ENCODE results near the gene GAB2.
"Not testable (repeated sequence)": the region's sequence is repeated elsewhere in the genome, so short reads cannot be mapped to it uniquely, and the experiment has no call there.

Gene GAB2

DNA sequence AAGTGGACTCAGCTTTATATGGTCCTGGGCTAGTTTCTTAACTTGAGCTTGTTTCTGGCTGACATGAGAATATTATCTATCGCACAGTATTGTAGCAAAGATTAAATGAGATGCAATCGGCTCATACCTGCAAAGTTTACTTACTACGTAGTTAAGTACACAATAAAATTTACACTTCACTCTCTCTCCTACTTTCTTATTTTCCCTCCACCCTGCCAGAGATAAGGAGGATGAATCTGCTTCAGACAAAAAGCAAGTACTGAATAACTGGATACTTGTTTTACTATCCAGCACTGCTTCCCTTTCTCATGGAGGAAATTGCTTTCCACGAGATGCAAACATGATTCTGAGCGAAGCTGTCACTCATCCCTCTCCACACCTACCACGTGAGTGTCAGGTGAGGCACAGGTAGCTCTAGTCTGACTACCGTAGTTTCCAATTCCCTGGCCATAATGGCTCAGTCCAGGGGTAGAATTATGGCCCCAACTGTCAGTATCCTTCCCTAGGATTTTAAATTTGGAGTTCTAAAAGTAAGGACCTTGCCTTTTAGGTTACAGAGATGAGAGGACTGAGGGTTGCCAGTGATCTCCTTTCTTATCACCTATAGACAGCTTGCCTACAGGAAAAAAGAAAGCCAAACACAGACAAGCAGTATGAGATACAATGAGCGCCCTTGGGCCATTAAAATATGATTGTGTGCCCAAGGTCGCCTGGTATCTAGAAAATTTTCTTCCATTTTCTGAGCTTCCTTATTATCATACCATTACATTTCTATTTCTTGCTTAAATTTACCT, 39.8 kb downstream of the GAB2 start:
- no peak for DNase-seq
- in situ Hi-C loops (cut with HindIII; ENCODE audit: low pct_ligation_motif_present, low pct_unique_long_range_greater_than_20kb, low sequenced_read_pairs), result no loop called here

DNA sequence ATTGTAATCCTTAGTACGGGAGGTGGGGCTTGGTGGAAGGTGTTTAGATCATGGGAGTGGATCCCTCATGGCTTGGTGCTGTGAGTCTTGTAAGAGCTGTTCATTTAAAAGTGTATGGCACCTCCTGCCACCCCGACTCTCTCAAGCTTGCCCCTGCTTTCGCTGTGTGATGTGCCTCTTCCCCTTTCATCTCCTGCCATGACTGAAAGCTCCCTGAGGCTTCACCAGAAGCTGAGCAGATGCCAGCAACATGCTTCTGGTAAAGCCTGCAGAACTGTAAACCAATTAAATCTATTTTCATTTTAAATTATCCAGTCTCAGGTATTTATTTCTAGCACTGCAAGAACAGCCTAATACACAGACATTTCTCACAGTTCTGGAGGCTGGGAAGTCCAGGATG, 40.8 kb downstream of the GAB2 start:
- in situ Hi-C loops (cut with HindIII; ENCODE audit: low pct_ligation_motif_present, low pct_unique_long_range_greater_than_20kb, low sequenced_read_pairs), result no loop called here
- no peak for DNase-seq

DNA sequence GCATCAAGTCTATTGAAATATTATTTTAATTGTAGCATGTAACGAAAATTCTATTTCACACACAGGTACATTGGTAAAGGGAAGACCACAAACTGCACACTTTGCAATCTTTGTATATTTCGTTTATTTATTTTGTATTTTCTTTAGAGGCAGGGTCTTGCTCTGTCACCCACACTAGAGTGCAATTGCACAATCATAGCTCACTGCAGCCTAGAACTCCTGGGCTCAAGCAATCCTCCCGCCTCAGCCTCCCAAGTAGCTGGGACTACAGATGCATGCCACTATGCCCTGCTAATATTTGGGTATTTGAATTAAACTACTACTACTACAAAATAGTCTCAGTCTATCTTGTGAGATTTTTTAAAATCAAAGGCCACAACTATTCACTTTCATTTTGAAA, 42.7 kb downstream of the GAB2 start:
- DNase-seq, result no peak
- in situ Hi-C loops (cut with HindIII; ENCODE audit: low pct_ligation_motif_present, low pct_unique_long_range_greater_than_20kb, low sequenced_read_pairs), result no loop called here

DNA sequence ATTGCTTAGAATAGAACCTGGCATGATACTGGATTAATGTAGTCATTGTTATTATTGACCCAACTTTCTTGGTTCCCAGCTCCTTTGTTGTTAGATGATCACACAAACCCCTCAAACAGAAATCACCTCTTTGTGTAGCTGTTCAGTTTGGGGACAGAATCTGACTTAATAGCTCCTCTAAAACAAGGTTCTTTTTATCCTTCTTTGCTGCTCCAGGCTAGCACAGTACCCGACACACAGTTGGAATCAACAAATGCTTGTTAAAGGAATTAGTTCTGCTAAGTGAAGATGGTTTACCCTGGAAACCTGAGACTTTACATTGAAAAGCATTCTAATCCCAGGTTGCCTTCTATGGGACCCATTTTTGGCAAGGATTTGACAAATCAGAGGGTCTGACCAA, 43.9 kb downstream of the GAB2 start:
- in situ Hi-C loops (cut with HindIII; ENCODE audit: low pct_ligation_motif_present, low pct_unique_long_range_greater_than_20kb, low sequenced_read_pairs), result no loop called here
- DNase-seq, result no peak

DNA sequence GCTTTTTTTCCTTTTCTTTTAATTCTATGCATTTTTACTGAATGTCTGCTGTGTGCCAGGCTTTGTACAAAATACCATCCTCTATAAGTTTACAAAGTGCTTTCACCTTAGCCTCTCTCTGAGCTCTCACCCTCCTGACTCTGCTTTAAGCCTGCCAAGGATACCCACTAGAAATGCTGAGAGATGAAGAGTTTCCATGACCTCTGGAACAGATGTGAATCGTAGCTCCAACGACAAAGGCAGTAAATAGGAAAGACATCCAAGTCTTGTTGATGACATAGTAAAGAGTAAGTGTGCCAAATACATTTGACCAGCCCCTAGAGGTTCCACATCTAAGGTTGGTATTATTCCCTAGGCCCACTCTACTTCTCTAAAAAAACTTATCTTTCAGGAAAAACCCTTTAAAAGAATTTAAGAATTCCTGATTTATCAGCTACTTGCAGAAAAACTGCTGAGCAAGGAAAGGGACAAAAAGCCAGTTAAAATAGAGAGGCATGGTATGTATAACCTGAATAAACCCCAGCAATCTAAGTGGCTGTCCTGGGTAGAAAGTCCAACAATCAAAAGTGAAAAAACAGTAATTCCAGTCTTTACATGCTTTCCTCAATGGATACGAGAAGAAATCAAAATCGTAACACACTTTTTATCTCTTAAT, 45.4 kb downstream of the GAB2 start:
- DNase-seq, result no peak
- in situ Hi-C loops (cut with HindIII; ENCODE audit: low pct_ligation_motif_present, low pct_unique_long_range_greater_than_20kb, low sequenced_read_pairs), result no loop called here

DNA sequence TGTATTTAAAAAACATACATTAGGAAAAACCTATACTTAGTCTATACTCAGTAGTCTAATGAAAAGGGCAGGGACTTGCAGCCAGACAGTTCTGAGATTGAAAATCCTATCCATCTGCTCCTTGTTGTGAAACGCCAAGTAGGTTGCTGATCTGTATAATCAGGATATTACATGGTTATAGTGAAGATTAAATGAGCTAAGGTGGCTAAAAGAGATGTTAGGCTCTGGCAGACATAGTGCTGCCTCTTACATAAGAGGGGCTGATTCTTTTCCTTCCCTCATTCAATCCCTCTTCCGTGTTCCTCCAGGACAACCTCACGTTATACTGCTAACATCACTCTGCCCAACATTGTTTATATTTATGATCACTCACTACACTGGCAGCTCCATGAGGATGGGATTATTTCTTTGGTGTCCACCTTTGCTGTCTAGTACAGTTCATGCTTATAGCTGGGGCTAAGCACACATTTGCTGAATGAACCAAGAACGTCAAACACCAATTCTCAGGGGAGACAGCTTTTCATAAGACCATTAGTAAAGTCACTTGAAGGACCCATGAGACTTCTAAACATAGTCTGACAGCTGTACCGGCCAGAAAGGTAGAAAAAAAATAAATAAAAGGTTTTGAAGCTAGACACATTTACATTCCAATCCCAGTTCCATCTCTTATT, 46.3 kb downstream of the GAB2 start:
- in situ Hi-C loops (cut with HindIII; ENCODE audit: low pct_ligation_motif_present, low pct_unique_long_range_greater_than_20kb, low sequenced_read_pairs), result no loop called here
- no peak for DNase-seq

DNA sequence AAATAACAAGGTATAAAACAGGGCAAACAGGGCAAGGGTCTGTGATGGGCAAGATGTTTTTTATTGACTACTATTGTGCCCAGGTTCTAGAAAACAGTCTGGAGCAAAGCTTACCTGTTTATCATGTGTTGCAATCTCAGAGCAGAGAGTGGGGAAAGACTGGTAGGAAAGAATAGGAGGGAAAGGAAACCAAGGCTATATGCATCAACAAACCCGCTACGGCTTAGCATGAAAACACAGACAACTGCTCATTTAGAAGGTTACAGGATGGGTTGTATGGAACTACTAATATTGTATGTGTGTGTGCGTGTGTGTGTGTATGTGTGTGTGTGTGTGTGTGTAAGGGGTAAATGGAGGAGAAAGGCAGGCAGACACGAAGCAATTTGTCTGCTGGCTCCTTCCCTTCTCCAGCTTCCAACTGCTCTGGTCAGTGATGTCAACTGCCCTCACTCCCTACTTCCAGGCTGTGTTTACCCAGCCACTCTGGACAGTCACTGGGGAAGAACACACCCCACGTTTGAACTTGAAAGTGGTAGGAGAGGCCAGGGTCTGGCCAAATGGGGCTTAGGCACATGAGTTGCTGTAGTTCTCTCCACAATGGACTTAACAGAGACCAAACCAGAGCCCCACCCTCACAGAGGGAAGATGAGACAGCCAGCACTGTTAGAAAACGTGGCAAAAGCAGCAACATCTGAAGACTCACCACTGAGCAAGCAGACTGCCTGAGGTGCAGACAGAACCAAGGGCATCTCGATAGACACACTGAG, 47.0 kb downstream of the GAB2 start:
- DNase-seq, result no peak
- in situ Hi-C loops (cut with HindIII; ENCODE audit: low pct_ligation_motif_present, low pct_unique_long_range_greater_than_20kb, low sequenced_read_pairs), result no loop called here

DNA sequence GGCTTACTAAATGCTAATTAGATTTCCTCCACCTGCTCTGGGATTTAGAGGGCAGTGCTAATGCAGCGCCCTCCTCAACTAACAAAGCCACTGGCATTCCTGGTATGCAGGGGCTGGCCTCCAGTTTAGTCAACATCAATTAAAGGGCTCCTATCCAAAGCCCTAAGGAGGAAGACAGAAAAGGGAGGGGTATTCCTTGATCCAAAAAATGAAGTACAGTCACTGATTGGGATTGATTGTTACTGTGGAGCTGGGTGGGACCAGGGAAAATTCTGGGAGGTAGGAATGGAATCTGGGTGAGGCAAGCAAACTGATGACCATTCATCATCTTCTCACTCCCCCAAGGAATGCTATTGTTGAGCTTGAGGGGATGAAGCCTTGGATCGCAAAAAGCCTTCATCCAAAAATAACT, 52.2 kb downstream of the GAB2 start:
- in situ Hi-C loops (cut with HindIII; ENCODE audit: low pct_ligation_motif_present, low pct_unique_long_range_greater_than_20kb, low sequenced_read_pairs), result no loop called here
- DNase-seq, result peak; percentile 63

DNA sequence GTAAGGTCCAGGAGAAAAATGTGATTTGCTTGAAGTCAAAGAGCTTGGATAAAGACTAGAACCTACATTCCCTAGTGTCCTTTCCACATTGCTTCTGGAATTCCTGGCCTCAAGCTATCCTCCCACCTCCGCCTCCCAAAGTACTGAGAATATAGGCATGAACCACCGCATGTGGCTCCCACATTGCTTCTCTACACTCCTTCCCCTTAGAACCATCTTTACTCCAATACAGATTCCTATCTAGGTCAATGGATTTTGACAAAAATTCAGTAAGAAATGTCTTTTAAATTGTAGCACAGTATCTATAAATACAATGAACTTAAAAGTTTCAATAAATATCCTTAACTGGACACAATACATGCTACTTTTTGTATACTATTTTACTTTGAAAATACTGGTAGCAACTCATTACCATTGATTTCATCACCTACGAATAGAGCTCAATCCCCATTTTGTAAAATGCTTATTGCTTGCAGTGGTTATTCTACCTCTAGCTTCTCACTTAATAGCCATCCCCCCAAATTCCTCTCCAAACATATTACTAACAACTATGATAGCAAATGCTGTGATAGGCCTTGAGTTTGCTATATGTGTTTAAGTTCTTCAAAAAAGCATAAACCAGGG, 53.4 kb downstream of the GAB2 start:
- in situ Hi-C loops (cut with HindIII; ENCODE audit: low pct_ligation_motif_present, low pct_unique_long_range_greater_than_20kb, low sequenced_read_pairs), result no loop called here
- no peak for DNase-seq

DNA sequence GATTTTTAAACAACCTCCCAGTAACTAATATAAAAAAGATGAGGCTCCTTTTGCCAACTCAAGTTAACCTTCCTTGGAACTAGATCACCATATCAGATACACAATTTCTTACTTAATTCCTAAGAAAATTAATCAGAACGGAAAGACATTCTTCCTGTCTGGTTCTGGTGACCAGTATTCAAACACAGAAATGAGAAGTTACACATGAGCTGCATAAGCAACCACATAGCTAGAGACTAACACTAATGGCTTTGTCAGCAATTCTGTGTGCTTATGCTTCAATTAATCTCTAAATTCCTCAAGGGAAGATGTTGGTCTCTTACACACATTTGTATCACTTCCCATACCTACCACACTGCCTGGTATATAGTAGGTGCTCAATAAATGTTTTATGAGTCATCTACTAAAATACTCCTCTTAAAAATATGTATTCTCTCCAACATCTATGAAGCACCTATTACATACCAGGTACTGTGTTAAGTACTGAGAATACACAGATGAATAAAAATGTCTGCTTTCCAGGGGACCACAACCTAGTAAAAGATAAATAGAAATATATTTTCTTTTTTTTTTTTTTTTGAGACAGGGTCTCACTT, 54.5 kb downstream of the GAB2 start:
- no peak for DNase-seq
- in situ Hi-C loops (cut with HindIII; ENCODE audit: low pct_ligation_motif_present, low pct_unique_long_range_greater_than_20kb, low sequenced_read_pairs), result no loop called here

DNA sequence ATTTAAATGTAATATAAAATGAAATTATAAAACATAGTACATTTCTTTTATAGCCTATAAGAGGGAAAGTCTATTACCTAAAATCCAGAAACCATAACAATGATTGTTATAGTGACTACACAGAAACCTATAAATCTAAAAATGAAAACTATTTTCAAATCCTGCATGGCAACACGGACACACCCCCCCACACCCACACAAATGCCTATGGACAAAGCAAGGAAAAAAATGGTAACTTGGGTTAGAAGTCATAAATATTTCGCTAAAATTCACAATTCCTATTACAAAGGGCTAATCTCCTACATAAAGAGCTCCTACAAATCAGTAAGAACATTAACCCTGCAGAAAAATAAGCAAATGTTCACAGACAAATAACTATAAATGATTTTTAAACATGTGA, 56.4 kb downstream of the GAB2 start:
- in situ Hi-C loops (cut with HindIII; ENCODE audit: low pct_ligation_motif_present, low pct_unique_long_range_greater_than_20kb, low sequenced_read_pairs), result no loop called here
- no peak for DNase-seq

DNA sequence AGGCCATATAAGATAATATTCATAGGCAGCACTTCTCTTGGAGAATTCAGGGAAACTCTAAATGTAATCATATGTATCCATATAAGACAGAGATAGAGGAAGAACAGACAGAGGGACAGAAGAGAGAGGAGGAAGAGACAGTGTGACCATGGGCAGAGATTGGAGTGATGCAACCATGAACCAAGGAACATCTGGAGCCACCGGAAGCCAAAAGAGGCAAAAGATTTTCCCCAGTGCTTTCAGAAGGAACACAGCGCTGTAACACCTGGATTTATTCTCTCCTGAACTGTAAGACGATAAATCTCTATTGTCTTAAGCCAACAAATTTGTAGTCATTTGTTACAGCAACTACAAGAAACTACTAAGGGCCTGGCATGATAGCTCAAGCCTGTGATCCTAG, 57.7 kb downstream of the GAB2 start:
- DNase-seq, result no peak
- in situ Hi-C loops (cut with HindIII; ENCODE audit: low pct_ligation_motif_present, low pct_unique_long_range_greater_than_20kb, low sequenced_read_pairs), result no loop called here

DNA sequence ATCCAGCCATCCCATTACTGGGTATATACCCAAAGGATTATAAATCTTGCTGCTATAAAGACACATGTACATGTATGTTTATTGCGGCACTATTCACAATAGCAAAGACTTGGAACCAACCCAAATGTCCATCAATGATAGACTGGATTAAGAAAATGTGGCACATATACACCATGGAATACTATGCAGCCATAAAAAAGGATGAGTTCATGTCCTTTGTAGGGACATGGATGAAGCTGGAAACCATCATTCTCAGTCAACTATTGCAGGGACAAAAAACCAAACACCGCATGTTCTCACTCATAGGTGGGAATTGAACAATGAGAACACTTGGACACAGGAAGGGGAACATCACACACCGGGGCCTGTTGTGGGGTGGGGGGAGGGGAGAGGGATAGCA, 59.7 kb downstream of the GAB2 start:
- in situ Hi-C loops (cut with HindIII; ENCODE audit: low pct_ligation_motif_present, low pct_unique_long_range_greater_than_20kb, low sequenced_read_pairs); DNase-seq: not testable (repeated sequence)

DNA sequence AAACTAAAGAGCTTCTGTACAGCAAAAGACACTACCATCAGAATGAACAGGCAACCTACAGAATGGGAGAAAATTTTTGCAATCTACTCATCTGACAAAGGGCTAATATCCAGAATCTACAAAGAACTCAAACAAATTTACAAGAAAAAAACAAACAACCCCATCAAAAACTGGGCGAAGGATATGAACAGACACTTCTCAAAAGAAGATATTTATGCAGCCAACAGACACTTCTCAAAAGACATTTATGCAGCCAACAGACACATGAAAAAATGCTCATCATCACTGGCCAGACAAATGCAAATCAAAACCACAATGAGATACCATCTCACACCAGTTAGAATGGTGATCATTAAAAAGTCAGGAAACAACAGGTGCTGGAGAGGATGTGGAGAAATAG, 60.2 kb downstream of the GAB2 start:
- in situ Hi-C loops (cut with HindIII; ENCODE audit: low pct_ligation_motif_present, low pct_unique_long_range_greater_than_20kb, low sequenced_read_pairs); DNase-seq: not testable (repeated sequence)

DNA sequence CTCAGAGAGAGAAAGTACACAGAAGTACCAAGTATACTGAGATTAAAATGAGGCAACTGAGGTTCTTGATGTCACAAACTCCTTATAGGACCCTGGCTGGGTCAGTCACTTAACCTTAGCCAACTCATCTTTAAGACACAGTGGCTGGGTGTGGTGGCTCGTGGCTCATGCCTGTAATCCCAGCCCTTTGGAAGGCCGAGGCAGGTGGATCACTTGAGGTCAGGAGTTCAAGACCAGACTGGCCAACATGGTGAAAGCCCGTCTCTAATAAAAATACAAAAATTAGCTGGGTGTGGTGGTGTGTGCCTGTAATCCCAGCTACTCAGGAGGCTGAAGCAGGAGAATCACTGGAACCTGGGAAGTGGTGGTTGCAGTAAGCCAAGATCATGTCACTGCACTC, 61.9 kb downstream of the GAB2 start:
- DNase-seq; in situ Hi-C loops (cut with HindIII; ENCODE audit: low pct_ligation_motif_present, low pct_unique_long_range_greater_than_20kb, low sequenced_read_pairs): not testable (repeated sequence)

DNA sequence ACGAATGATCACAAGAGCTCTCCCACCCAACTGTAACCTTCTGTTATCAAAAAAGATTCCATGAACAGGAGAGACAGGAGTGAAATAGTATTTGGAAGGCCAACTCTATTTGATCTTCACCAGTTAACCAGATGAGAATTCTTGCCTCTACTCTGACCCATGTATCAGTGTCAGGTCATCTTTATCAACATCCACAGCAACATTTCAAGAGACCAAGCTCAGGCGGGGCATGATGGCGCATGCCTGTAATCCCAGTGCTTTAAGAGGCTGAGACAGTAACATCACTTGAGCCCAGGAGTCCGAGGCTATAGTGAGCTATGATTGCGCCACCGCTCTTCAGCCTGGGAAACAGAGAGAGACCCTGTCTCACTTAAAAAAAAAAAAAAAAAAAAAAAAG, 62.3 kb downstream of the GAB2 start:
- no peak for DNase-seq

DNA sequence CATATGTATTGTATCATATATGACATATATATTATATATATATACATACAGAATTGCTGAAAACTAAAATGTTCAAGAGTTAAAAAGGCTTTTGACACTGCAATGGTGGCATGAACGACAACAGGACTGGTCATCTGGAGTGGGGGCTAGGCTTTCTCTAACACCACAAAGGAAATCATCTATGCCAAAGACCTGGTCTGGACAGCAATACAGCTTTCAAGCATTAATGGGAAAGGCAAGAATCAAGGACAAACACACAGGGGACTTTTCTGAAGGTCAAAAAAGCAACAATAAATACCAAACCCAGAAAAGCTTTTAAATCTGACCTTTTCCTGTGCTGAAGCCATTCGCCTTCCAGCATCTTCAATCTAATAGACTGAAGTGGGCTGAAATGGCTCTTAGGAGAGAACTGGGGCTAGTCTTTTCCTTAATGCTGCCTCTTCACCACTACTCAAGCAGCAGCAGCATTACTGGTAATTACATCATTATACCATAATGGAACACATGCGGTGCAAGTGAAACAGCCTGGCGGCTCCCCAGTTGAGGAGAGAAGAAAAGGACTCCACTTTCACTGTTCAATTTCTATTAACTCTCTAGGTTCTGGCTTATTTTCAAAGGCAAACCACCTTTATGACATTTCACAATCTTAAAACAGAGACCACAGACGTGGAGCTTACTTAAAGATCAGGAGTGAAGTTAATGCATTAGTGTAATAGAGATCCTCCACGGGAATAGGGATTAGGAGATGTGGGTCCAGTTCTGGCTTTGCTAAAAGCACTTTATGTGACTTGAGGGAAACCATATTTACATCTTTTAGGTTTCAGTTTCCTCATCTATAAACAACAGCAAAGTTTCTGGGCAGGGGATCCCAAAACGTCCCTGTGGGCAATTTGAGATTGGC, 63.0 kb downstream of the GAB2 start:
- no peak for DNase-seq
- in situ Hi-C loops (cut with HindIII; ENCODE audit: low pct_ligation_motif_present, low pct_unique_long_range_greater_than_20kb, low sequenced_read_pairs), result no loop called here

More for the DNA sequence above, 62.3 kb downstream of the GAB2 start:
- in situ Hi-C loops (cut with HindIII; ENCODE audit: low pct_ligation_motif_present, low pct_unique_long_range_greater_than_20kb, low sequenced_read_pairs), result no loop called here
